ENCODE data around the gene CYP26C1. TPM values are rescaled to one million over a fixed set of nuclear protein-coding genes. Genes with fewer than 3 reads are reported as not detected.

Gene CYP26C1
- total RNA-seq, 1 donor from 2014 or later: not detected

GRCh38 chr10:93039110-93039509 is 21.5 kb upstream of the CYP26C1 start:
- H3K4me1 ChIP-seq: peaks cover 0 to 4% of the 10 kb centered on the region in 2 donors
- intact Hi-C loops (cut with DNase I): no loop called here
- DNase-seq (ENCODE audit: low spot score in 2 of 2): no peak
- H3K9me3 ChIP-seq: no peaks in the 10 kb centered on the region
- H3K27ac ChIP-seq: no peak overlapping the region
- H3K36me3 ChIP-seq: no peaks in the 10 kb centered on the region
- no peak overlapping the region for H3K4me3 ChIP-seq
- TF ChIP-seq CTCF (IDR thresholded peaks at IDR 0.05): no peak
- H3K27me3 ChIP-seq: no peaks in the 10 kb centered on the region

DNA sequence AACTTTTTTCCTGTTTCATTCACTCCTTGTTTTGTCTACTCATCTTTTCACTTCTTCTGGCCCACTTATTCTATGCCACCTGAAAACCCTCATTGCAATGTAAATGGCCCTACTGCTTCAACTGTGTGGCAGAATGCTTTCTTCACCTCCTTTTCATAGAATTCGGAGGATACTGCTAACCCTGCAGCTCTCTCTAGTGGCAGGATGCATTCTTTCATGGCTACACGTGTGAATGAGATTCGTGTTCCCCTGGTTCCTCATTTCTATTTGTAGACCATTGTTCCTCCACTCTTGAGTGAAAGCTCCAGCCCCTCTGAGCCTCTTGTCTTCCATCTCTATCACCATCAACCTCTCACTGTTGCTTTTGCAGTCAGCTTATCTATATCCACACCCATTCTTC is 20.9 kb upstream of the CYP26C1 start:
- TF ChIP-seq CTCF (IDR thresholded peaks at IDR 0.05): peak in 2 of 3 experiments; percentile 27 to 40
- no peak for DNase-seq (ENCODE audit: low spot score in 2 of 2)
- Histone ChIP-seq H3K9me3 (no peaks in the 10 kb centered on the region), H3K27ac (no peak overlapping the region), H3K36me3 (no peaks in the 10 kb centered on the region), H3K27me3 (no peaks in the 10 kb centered on the region), H3K4me3 (no peak overlapping the region), H3K4me1 (no peaks in the 10 kb centered on the region)
- intact Hi-C loops (cut with DNase I): loop anchor here (5.0 kb wide), 1 partner anchor 32 kb away; no protein-coding TSS in a partner anchor

- Histone ChIP-seq H3K4me3 (no peak overlapping the region), H3K27me3 (no peaks in the 10 kb centered on the region), H3K9me3 (no peaks in the 10 kb centered on the region), H3K4me1 (no peaks in the 10 kb centered on the region), H3K36me3 (no peaks in the 10 kb centered on the region), H3K27ac (no peak overlapping the region)
- no peak for TF ChIP-seq CTCF (IDR thresholded peaks at IDR 0.05)
- DNase-seq (ENCODE audit: low spot score in 2 of 2): no peak
- intact Hi-C loops (cut with DNase I): no loop called here
These were observed 6.1 kb upstream of the CYP26C1 start for GRCh38 chr10:93054486-93054885.

DNA sequence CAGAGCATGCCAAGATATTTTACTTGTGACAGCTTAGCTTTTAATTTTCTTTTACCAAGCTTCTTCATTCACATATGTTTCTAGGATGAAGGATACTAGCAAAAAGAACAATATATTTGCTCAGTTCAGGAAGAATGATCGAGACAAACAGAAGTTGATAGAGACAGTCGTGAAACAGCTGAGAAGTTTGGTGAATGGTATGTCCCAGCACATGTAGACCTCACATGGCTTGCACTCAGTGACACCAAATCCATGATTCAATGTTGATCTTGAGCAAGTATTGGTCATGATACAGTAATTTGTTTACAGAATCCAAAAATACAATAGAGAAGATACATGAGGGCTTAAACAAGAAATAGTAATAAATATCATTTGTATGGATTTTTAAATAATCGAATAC is 2.5 kb upstream of the CYP26C1 start:
- no peak for DNase-seq (ENCODE audit: low spot score in 2 of 2)
- no peaks in the 10 kb centered on the region for H3K27me3 ChIP-seq

GRCh38 chr10:93060887-93061593 is 442 bp downstream of the CYP26C1 start:
- no peak overlapping the region for H3K27ac ChIP-seq
- peaks cover 13 to 16% of the 10 kb centered on the region in 2 donors for H3K4me1 ChIP-seq
- no peak for TF ChIP-seq CTCF (IDR thresholded peaks at IDR 0.05)
- DNase-seq (ENCODE audit: low spot score in 2 of 2): no peak
- intact Hi-C loops (cut with DNase I): loop anchor here (5.0 kb wide), 1 partner anchor 54 kb away; no protein-coding TSS in a partner anchor
- H3K4me3 ChIP-seq: no peak overlapping the region
- H3K27me3 ChIP-seq: no peaks in the 10 kb centered on the region
- no peaks in the 10 kb centered on the region for H3K36me3 ChIP-seq
- H3K9me3 ChIP-seq: no peaks in the 10 kb centered on the region

More for the DNA sequence above, 2.5 kb upstream of the CYP26C1 start:
- peaks cover 12 to 16% of the 10 kb centered on the region in 2 donors for H3K4me1 ChIP-seq
- H3K27ac ChIP-seq: no peak overlapping the region
- H3K36me3 ChIP-seq: no peaks in the 10 kb centered on the region
- intact Hi-C loops (cut with DNase I): no loop called here
- no peaks in the 10 kb centered on the region for H3K9me3 ChIP-seq
- TF ChIP-seq CTCF (IDR thresholded peaks at IDR 0.05): no peak
- H3K4me3 ChIP-seq: no peak overlapping the region
